Caco-2 (cell line): ENCODE results near the gene ATP2C2. TPM values are rescaled to one million over a fixed set of nuclear protein-coding genes. Genes with fewer than 3 reads are reported as not detected.

Experiments
- BruUV-seq: library from RNA; stranded (reverse); fragments of 400-500 nt; replicated peaks from 2 replicates; lab custom pipeline; 2021; lab: Mats Ljungman, UMichigan
- CTCF ChIA-PET: fragments of 300-600 bp; sonication (Branson Sonifier 250); formaldehyde crosslinking; loops from one replicate; lab custom pipeline; 2022; ENCODE audit warnings: antibody characterized with exemption; lab: Charles Lee
- POLR2A ChIA-PET: fragments of 300-600 bp; sonication (Branson Sonifier 250); formaldehyde crosslinking; loops from one replicate; lab custom pipeline; 2022; ENCODE audit warnings: antibody characterized with exemption; lab: Charles Lee
- DNase-seq, 2 experiments: peaks; one replicate each; pipeline versions ENCODE4 v3.0.0 to v3.0.0-alpha.2; 2020 to 2022
- H3K27me3 ChIP-seq: replicated peaks from 2 replicates; pipeline ENCODE4 v1.6.0; 2011; ENCODE audit warnings: low read length; ENCODE audit not compliant: control insufficient read depth, insufficient read depth
- H3K36me3 ChIP-seq: 2 replicates; pipeline ENCODE4 v1.5.1; 2011; ENCODE audit warnings: low read length; ENCODE audit not compliant: control insufficient read depth, insufficient read depth
- H3K4me1 ChIP-seq: fragments of 250-450 bp; sonication (Bioruptor Pico); 2 replicates; pipeline ENCODE4 v1.5.1; 2020; ENCODE audit warnings: mild to moderate bottlenecking
- H3K4me3 ChIP-seq: 2 replicates; pipeline ENCODE4 v1.5.1; 2011; ENCODE audit warnings: low read depth, mild to moderate bottlenecking, control low read depth, low read length
- H3K9me3 ChIP-seq: fragments of 250-450 bp; sonication (Bioruptor Pico); 2 replicates; pipeline ENCODE4 v1.5.1; 2020; ENCODE audit warnings: mild to moderate bottlenecking, moderate library complexity
- H3K27ac Mint-ChIP-seq: one replicate; pipeline ENCODE4 v1.8.0; 2022; ENCODE audit warnings: mixed read lengths; ENCODE audit not compliant: unreplicated experiment
- H3K27me3 Mint-ChIP-seq: one replicate; pipeline ENCODE4 v1.8.0; 2022; ENCODE audit warnings: mixed read lengths; ENCODE audit not compliant: insufficient read depth, unreplicated experiment
- H3K36me3 Mint-ChIP-seq: one replicate; pipeline ENCODE4 v1.8.0; 2022; ENCODE audit warnings: mild to moderate bottlenecking, mixed read lengths; ENCODE audit not compliant: insufficient read depth, unreplicated experiment
- H3K4me1 Mint-ChIP-seq: one replicate; pipeline ENCODE4 v1.8.0; 2022; ENCODE audit warnings: low read depth, mixed read lengths; ENCODE audit not compliant: unreplicated experiment
- H3K4me3 Mint-ChIP-seq: one replicate; pipeline ENCODE4 v1.8.0; 2022; ENCODE audit warnings: mild to moderate bottlenecking, moderate library complexity, mixed read lengths; ENCODE audit not compliant: unreplicated experiment
- H3K9me3 Mint-ChIP-seq: one replicate; pipeline ENCODE4 v1.8.0; 2022; ENCODE audit warnings: mixed read lengths; ENCODE audit not compliant: unreplicated experiment
- CTCF ChIP-seq, 2 experiments: fragments of 200-600 bp in 1 of 2; IDR thresholded peaks; 1 replicate in 1 of 2; 2 replicates in 1 of 2; pipeline versions ENCODE4 v1.5.1 to v1.8.0; 2011 to 2022; ENCODE audit warnings: antibody characterized with exemption in 1 of 2, control low read depth in 1 of 2, inconsistent platforms in 1 of 2, low read depth in 1 of 2, low read length in 1 of 2, mild to moderate bottlenecking in 1 of 2, moderate library complexity in 1 of 2; ENCODE audit not compliant: insufficient read depth in 1 of 2, severe bottlenecking in 1 of 2, unreplicated experiment in 1 of 2
- intact Hi-C: fragments of 100-400 bp; cut with micrococcal nuclease; formaldehyde crosslinking; loops from one replicate; pipeline ENCODE4 v1.10.0; 2022; ENCODE audit not compliant: unreplicated experiment
- total RNA-seq: library from RNA; stranded (reverse); gene quantifications from 2 replicates; pipeline ENCODE4 v1.2.3, GENCODE V29; 2022

The ATP2C2 gene
- total RNA-seq, 1 experiment from 2014 or later, result 47.0 TPM

GRCh38 chr16:84329016-84329415 is 39.3 kb upstream of the ATP2C2 start:
- no peaks in the 10 kb centered on the region for H3K9me3 Mint-ChIP-seq
- ChIA-PET POLR2A (no interaction called here), CTCF (no interaction called here)
- intact Hi-C loops, result no loop called here
- no peak overlapping the region for H3K4me3 Mint-ChIP-seq
- TF ChIP-seq CTCF (IDR thresholded peaks at IDR 0.05; ENCODE audit: insufficient read depth in 1 of 2, low read depth in 1 of 2, low read length in 1 of 2, severe bottlenecking in 1 of 2, unreplicated experiment in 1 of 2), result no peak
- H3K4me1 Mint-ChIP-seq, result no peaks in the 10 kb centered on the region
- H3K27me3 Mint-ChIP-seq, result no peaks in the 10 kb centered on the region
- no peaks in the 10 kb centered on the region; the same call in 1 of the 2 replicates for H3K9me3 ChIP-seq
- no peak for DNase-seq
- H3K36me3 Mint-ChIP-seq, result no peaks in the 10 kb centered on the region
- H3K4me1 ChIP-seq, result no peaks in the 10 kb centered on the region
- BruUV-seq, result no TSS peak
- H3K27me3 ChIP-seq, result no peaks in the 10 kb centered on the region; the same call in 1 of the 2 replicates
- no peak overlapping the region for H3K27ac Mint-ChIP-seq
- H3K4me3 ChIP-seq, result no peak overlapping the region
- H3K36me3 ChIP-seq, result no peaks in the 10 kb centered on the region

- H3K4me3 ChIP-seq, result no peak overlapping the region
- Mint-ChIP-seq H3K4me1 (no peaks in the 10 kb centered on the region), H3K4me3 (no peak overlapping the region), H3K36me3 (no peaks in the 10 kb centered on the region), H3K27me3 (no peaks in the 10 kb centered on the region), H3K9me3 (peaks cover 2% of the 10 kb centered on the region), H3K27ac (no peak overlapping the region)
- H3K9me3 ChIP-seq, result no peaks in the 10 kb centered on the region; the same call in 1 of the 2 replicates
- ChIA-PET POLR2A (no interaction called here), CTCF (no interaction called here)
- intact Hi-C loops, result no loop called here
- no peak for DNase-seq
- no peak for TF ChIP-seq CTCF (IDR thresholded peaks at IDR 0.05; ENCODE audit: insufficient read depth in 1 of 2, low read depth in 1 of 2, low read length in 1 of 2, severe bottlenecking in 1 of 2, unreplicated experiment in 1 of 2)
- no peaks in the 10 kb centered on the region for H3K4me1 ChIP-seq
- H3K36me3 ChIP-seq, result no peaks in the 10 kb centered on the region
- H3K27me3 ChIP-seq, result no peaks in the 10 kb centered on the region; the same call in 1 of the 2 replicates
- BruUV-seq, result no TSS peak
Measured at GRCh38 chr16:84329843-84330684, 38.3 kb upstream of the ATP2C2 start.

GRCh38 chr16:84330685-84331050 is 37.7 kb upstream of the ATP2C2 start:
- Mint-ChIP-seq H3K27me3 (no peaks in the 10 kb centered on the region), H3K27ac (no peak overlapping the region), H3K4me3 (no peak overlapping the region), H3K36me3 (no peaks in the 10 kb centered on the region), H3K4me1 (no peaks in the 10 kb centered on the region), H3K9me3 (peaks cover 8% of the 10 kb centered on the region)
- CTCF ChIA-PET, result no interaction called here
- Histone ChIP-seq H3K27me3 (no peaks in the 10 kb centered on the region; the same call in 1 of the 2 replicates), H3K4me3 (no peak overlapping the region), H3K36me3 (no peaks in the 10 kb centered on the region), H3K9me3 (no peaks in the 10 kb centered on the region; the same call in 1 of the 2 replicates), H3K4me1 (no peaks in the 10 kb centered on the region)
- BruUV-seq, result no TSS peak
- TF ChIP-seq CTCF (IDR thresholded peaks at IDR 0.05; ENCODE audit: insufficient read depth in 1 of 2, low read depth in 1 of 2, low read length in 1 of 2, severe bottlenecking in 1 of 2, unreplicated experiment in 1 of 2), result no peak
- no peak for DNase-seq
- POLR2A ChIA-PET, result no interaction called here
- intact Hi-C loops, result no loop called here
